Left colon (tissue), 2 donors: Measurements from ENCODE around the gene MRPL10. TPM values are rescaled to one million over a fixed set of nuclear protein-coding genes. Genes with fewer than 3 reads are reported as not detected.

Experiments used
- ATAC-seq: fragments of 200-7000 bp; cut with Tn5 transposase; one replicate; pipeline ENCODE4 v1.9.1; 2020; ENCODE audit warnings: mild to moderate bottlenecking, moderate library complexity
- DNase-seq, 2 donors: peaks; one replicate each; pipeline ENCODE4 v3.0.0-alpha.2; 2020
- intact Hi-C, 2 donors: fragments of 100-400 bp; cut with DNase I in 1 of 2; cut with micrococcal nuclease in 1 of 2; formaldehyde crosslinking; loops; one replicate each; pipeline versions ENCODE4 v1.11.2 to v1.14.0; 2022; cut with DNase I, micrococcal nuclease
- total RNA-seq, 2 donors: library from RNA; stranded (reverse); fragmentation: NEBNext Ultra II Directional; extraction: Animal tissue kit (Norgen Biotek cat#: 25700); gene quantifications; one replicate each; pipeline ENCODE4 v1.2.1, GENCODE V29; 2021
- donor health status: DM: no; HTN: no; CAD: no.
- donor health status: DM: yes; HTN: yes; CAD: no.

MRPL10 gene
- total RNA-seq, 2 donors from 2014 or later, result 31.5 to 37.5 TPM

GRCh38 chr17:47862621-47863440 lies 31.5 kb upstream of the MRPL10 start:
- ATAC-seq, result peak; percentile 85
- intact Hi-C loops, result no loop called here
- no peak for DNase-seq

GRCh38 chr17:47860386-47860785 lies 29.0 kb upstream of the MRPL10 start:
- ATAC-seq, result no peak
- intact Hi-C loops, result no loop called here
- DNase-seq, result no peak

GRCh38 chr17:47857551-47858455 lies 26.5 kb upstream of the MRPL10 start:
- ATAC-seq (no peak), DNase-seq (no peak)
- intact Hi-C loops, result no loop called here

GRCh38 chr17:47856830-47857229 lies 25.5 kb upstream of the MRPL10 start:
- intact Hi-C loops, result no loop called here
- ATAC-seq, result no peak
- no peak for DNase-seq

GRCh38 chr17:47855737-47856136 lies 24.4 kb upstream of the MRPL10 start:
- ATAC-seq, result no peak
- DNase-seq, result no peak
- intact Hi-C loops, result no loop called here

GRCh38 chr17:47853616-47854015 lies 22.3 kb upstream of the MRPL10 start:
- ATAC-seq (no peak), DNase-seq (no peak)
- intact Hi-C loops, result no loop called here

- DNase-seq (no peak), ATAC-seq (no peak)
- intact Hi-C loops, result no loop called here
Measured at GRCh38 chr17:47852113-47852949, 21.0 kb upstream of the MRPL10 start.

GRCh38 chr17:47851764-47852112 lies 20.4 kb upstream of the MRPL10 start:
- DNase-seq (no peak), ATAC-seq (no peak)
- intact Hi-C loops, result no loop called here

- intact Hi-C loops, result no loop called here
- peak; percentile 96 for ATAC-seq
- peak; percentile 86 to 91 for DNase-seq
Measured at GRCh38 chr17:47850692-47851573, 19.6 kb upstream of the MRPL10 start, which contains the start of gene SP6. Gene SP6, minus strand, starts transcription at chr17:47851163. Its CDS starts 2,734 bp downstream, at chr17:47848429.

- intact Hi-C loops, result no loop called here
- ATAC-seq (peak; percentile 35), DNase-seq (no peak)
Measured at GRCh38 chr17:47850373-47850691, 19.0 kb upstream of the MRPL10 start.

- intact Hi-C loops, result loop anchor here in 1 of 2 donors (10.0 kb wide), 1 partner anchor 97 kb away; the partner anchor contains the start of gene PNPO
- ATAC-seq (no peak), DNase-seq (no peak)
Measured at GRCh38 chr17:47848198-47848513, 16.8 kb upstream of the MRPL10 start.

- intact Hi-C loops, result loop anchor here in 1 of 2 donors (10.0 kb wide), 1 partner anchor 97 kb away; the partner anchor contains the start of gene PNPO
- no peak for ATAC-seq
- DNase-seq, result no peak
Measured at GRCh38 chr17:47847341-47848197, 16.2 kb upstream of the MRPL10 start.

GRCh38 chr17:47846716-47847340 lies 15.5 kb upstream of the MRPL10 start:
- intact Hi-C loops, result loop anchor here in 1 of 2 donors (10.0 kb wide), 1 partner anchor 98 kb away; the partner anchor contains the start of gene PNPO
- ATAC-seq (no peak), DNase-seq (no peak)

GRCh38 chr17:47845716-47846075 lies 14.4 kb upstream of the MRPL10 start:
- intact Hi-C loops, result loop anchor here in 1 of 2 donors (10.0 kb wide), 1 partner anchor 99 kb away; the partner anchor contains the start of gene PNPO
- ATAC-seq (no peak), DNase-seq (no peak)

- intact Hi-C loops, result loop anchor here (5.0 to 10.0 kb wide), 2 partner anchors 42 to 100 kb away; partner anchors contain the start of gene PNPO (in 1 of the 2)
- no peak for DNase-seq
- ATAC-seq, result no peak
Measured at GRCh38 chr17:47844814-47845715, 13.7 kb upstream of the MRPL10 start.

- no peak for DNase-seq
- intact Hi-C loops, result loop anchor here (5.0 to 10.0 kb wide), 2 partner anchors 43 to 101 kb away; partner anchors contain the start of gene PNPO (in 1 of the 2)
Measured at GRCh38 chr17:47844227-47844626, 12.9 kb upstream of the MRPL10 start.

More at GRCh38 chr17:47844227-47844626, 12.9 kb upstream of the MRPL10 start:
- no peak for ATAC-seq
